Measurements from ENCODE around the gene DAD1. TPM values are rescaled to one million over a fixed set of nuclear protein-coding genes. Genes with fewer than 3 reads are reported as not detected.

The DAD1 gene
- total and polyA plus RNA-seq, 12 donors = 82.4 to 420 (median 136) TPM

- H3K9me3 ChIP-seq = no peaks in the 10 kb centered on the region
- no peaks in the 10 kb centered on the region for H3K36me3 ChIP-seq
- no peaks in the 10 kb centered on the region for H3K27me3 ChIP-seq
- peak overlapping the region in 1 of 10 donors; percentile 55 for H3K27ac ChIP-seq
- 93 to 94% methylated on average over 5 of the region's 5 CpGs for WGBS, 2 donors
- peak overlapping the region in 1 of 10 donors; percentile 8 for H3K4me3 ChIP-seq
- intact Hi-C loops (cut with DNase I) = no loop called here
- ATAC-seq = no peak
- DNase-seq = no peak
- TF ChIP-seq, protein P1, sequence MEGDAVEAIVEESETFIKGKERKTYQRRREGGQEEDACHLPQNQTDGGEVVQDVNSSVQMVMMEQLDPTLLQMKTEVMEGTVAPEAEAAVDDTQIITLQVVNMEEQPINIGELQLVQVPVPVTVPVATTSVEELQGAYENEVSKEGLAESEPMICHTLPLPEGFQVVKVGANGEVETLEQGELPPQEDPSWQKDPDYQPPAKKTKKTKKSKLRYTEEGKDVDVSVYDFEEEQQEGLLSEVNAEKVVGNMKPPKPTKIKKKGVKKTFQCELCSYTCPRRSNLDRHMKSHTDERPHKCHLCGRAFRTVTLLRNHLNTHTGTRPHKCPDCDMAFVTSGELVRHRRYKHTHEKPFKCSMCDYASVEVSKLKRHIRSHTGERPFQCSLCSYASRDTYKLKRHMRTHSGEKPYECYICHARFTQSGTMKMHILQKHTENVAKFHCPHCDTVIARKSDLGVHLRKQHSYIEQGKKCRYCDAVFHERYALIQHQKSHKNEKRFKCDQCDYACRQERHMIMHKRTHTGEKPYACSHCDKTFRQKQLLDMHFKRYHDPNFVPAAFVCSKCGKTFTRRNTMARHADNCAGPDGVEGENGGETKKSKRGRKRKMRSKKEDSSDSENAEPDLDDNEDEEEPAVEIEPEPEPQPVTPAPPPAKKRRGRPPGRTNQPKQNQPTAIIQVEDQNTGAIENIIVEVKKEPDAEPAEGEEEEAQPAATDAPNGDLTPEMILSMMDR (IDR thresholded peaks at IDR 0.05) = no peak
- H3K4me1 ChIP-seq = peaks cover 0 to 31% (median 13%) of the 10 kb centered on the region in 9 donors
Observed at GRCh38 chr14:22531451-22532344, 57.3 kb downstream of the DAD1 start.

DNA sequence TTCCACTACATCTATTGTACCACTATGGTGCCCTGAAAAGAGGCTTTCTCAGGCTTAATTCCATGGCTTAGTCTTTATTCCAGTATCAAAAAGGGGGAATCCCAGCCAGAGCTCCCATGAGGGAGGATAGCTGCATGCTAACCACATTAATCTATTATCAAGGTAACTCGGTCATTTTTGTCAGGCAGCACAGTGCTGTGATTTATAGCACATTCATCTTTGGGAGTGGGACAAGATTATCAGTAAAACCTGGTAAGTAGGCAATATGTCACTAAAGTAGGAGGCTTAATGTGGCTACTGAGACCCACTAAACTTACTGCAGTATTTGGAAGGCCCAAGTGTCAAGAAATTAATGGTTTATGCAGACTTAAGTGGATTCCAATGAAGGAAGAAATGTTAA lies 58.9 kb downstream of the DAD1 start:
- no peak overlapping the region for H3K4me3 ChIP-seq
- H3K36me3 ChIP-seq = no peaks in the 10 kb centered on the region
- H3K27me3 ChIP-seq = no peaks in the 10 kb centered on the region
- TF ChIP-seq, protein P1 (IDR thresholded peaks at IDR 0.05) = no peak
- H3K4me1 ChIP-seq = peaks cover 0 to 17% (median 7%) of the 10 kb centered on the region in 9 donors
- intact Hi-C loops (cut with DNase I) = no loop called here
- H3K27ac ChIP-seq = peak overlapping the region in 1 of 10 donors; percentile 55
- ATAC-seq (no peak), DNase-seq (no peak)
- 83 to 89% methylated on average over 1 of the region's 1 CpG for WGBS, 2 donors
- no peaks in the 10 kb centered on the region for H3K9me3 ChIP-seq

DNA sequence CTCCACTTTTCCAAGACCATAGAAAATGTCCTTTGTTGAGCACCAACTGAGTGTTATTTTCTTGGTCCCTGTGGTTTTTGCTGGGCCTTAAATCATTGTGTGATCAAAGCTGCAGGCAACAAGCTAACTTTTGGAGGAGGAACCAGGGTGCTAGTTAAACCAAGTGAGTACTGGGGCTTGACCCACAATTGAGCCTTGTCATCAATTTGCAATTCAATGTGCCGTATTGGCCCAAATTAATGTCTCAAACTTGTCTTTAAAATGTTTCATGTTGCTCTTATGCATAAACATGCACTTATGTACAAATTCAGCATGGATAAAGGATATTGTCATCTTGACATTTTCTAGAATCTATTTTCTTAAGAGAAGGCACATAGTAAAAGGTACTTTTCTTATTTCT lies 62.3 kb downstream of the DAD1 start:
- DNase-seq (no peak), ATAC-seq (no peak)
- peak overlapping the region in 1 of 10 donors; percentile 55 for H3K27ac ChIP-seq
- H3K9me3 ChIP-seq = no peaks in the 10 kb centered on the region
- intact Hi-C loops (cut with DNase I) = no loop called here
- WGBS, 2 donors = 95% methylated on average over 1 of the region's 1 CpG
- no peaks in the 10 kb centered on the region for H3K27me3 ChIP-seq
- no peak overlapping the region for H3K4me3 ChIP-seq
- TF ChIP-seq, protein P1 (IDR thresholded peaks at IDR 0.05) = no peak
- no peaks in the 10 kb centered on the region for H3K36me3 ChIP-seq
- H3K4me1 ChIP-seq = peaks cover 0 to 15% (median 0%) of the 10 kb centered on the region in 9 donors

DNA sequence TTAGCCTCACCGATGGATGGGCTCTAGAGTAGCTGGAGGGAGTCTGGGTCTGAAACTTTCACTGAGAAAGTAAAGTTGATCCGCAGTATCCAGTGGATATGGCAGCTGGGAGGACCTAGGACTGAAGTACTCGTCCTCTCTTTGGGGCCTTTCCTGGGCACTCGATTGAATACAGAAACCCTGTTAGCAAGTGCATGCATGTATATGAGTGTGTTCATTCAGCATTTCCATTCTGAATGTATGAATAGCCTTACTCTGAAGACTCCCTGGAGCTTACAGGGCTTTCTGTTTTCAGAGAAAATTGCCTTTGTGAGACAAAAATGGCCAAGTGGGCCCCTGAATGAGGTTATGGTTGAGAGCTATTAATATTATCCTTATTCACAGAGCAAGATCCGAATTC lies 62.8 kb downstream of the DAD1 start:
- ATAC-seq (no peak), DNase-seq (no peak)
- no peaks in the 10 kb centered on the region for H3K27me3 ChIP-seq
- H3K9me3 ChIP-seq = no peaks in the 10 kb centered on the region
- TF ChIP-seq, protein P1 (IDR thresholded peaks at IDR 0.05) = no peak
- H3K27ac ChIP-seq = peak overlapping the region in 1 of 10 donors; percentile 55
- peaks cover 0 to 20% (median 0%) of the 10 kb centered on the region in 9 donors for H3K4me1 ChIP-seq
- peak overlapping the region in 1 of 10 donors; percentile 16 for H3K4me3 ChIP-seq
- intact Hi-C loops (cut with DNase I) = no loop called here
- WGBS, 2 donors = 91 to 96% methylated on average over 5 of the region's 5 CpGs
- no peaks in the 10 kb centered on the region for H3K36me3 ChIP-seq

Measured in heart right ventricle (tissue), 16 donors.